Ovary (tissue), 3 donors: ENCODE data around the gene GABRD.

Experiments
- EP300 ChIP-seq: sonication (generic); formaldehyde crosslinking; IDR thresholded peaks from one replicate; pipeline ENCODE4 v1.6.1; 2017; ENCODE audit warnings: antibody characterized with exemption
- POLR2A ChIP-seq: fragments of 450-650 bp; IDR thresholded peaks from one replicate; pipeline ENCODE4 v1.6.1; 2017; ENCODE audit warnings: antibody characterized with exemption, mild to moderate bottlenecking, moderate library complexity
- TF ChIP-seq, protein P1 (sequence below), 3 donors: fragments of 450-650 bp in 2 of 3; fragments of 200-600 bp in 1 of 3; IDR thresholded peaks; one replicate each; pipeline versions ENCODE4 v1.5.1 to v1.8.0; 2016 to 2022; ENCODE audit warnings: antibody characterized with exemption in 3 of 3, mild to moderate bottlenecking in 1 of 3
- donor health status: DM: no; HTN: no; CAD: no.

DNA sequence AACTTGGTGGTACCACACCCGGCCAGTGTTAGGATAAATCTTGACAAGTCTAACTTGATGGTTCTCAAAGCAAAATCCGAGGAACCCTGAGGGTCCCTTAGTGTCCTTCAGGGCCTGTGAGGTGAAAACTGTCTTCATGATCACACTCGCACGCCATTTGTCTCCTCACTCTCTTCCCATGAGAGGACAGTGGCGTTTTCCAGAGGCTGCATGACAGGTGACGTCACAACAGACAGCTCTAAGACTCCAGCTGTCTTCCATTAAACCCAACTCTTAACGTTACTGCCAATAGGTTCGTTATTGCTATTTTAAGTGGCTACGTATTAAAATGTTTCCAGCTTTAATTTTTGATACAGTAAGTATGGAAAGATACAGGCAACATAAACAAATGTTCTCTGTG, 29.4 kb upstream of the GABRD start:
- TF ChIP-seq, protein P1, sequence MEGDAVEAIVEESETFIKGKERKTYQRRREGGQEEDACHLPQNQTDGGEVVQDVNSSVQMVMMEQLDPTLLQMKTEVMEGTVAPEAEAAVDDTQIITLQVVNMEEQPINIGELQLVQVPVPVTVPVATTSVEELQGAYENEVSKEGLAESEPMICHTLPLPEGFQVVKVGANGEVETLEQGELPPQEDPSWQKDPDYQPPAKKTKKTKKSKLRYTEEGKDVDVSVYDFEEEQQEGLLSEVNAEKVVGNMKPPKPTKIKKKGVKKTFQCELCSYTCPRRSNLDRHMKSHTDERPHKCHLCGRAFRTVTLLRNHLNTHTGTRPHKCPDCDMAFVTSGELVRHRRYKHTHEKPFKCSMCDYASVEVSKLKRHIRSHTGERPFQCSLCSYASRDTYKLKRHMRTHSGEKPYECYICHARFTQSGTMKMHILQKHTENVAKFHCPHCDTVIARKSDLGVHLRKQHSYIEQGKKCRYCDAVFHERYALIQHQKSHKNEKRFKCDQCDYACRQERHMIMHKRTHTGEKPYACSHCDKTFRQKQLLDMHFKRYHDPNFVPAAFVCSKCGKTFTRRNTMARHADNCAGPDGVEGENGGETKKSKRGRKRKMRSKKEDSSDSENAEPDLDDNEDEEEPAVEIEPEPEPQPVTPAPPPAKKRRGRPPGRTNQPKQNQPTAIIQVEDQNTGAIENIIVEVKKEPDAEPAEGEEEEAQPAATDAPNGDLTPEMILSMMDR (IDR thresholded peaks at IDR 0.05): no peak
- TF ChIP-seq EP300 (no peak), POLR2A (no peak)
